ENCODE results near the gene CPPED1.

DNA sequence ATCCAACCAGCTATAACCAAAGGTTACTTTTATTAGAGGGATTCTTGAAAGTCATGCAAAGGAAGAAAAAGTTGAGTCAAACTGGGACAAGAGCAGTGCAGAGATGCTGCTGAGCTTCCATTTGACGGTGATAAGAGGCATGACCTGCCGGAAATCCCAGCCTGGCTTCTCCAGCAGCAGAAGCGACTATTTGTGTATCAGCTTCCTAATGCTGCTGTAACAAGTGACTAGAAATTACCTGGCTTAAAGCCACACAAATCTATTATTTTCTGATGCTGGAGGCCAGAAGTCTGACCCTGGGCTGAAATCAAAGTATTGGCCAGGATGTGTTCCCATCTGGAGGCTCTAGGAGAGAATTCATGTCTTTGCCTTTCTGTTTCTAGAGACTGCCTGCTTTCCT is 41.6 kb upstream of the CPPED1 start:
- TF ChIP-seq, protein P1, sequence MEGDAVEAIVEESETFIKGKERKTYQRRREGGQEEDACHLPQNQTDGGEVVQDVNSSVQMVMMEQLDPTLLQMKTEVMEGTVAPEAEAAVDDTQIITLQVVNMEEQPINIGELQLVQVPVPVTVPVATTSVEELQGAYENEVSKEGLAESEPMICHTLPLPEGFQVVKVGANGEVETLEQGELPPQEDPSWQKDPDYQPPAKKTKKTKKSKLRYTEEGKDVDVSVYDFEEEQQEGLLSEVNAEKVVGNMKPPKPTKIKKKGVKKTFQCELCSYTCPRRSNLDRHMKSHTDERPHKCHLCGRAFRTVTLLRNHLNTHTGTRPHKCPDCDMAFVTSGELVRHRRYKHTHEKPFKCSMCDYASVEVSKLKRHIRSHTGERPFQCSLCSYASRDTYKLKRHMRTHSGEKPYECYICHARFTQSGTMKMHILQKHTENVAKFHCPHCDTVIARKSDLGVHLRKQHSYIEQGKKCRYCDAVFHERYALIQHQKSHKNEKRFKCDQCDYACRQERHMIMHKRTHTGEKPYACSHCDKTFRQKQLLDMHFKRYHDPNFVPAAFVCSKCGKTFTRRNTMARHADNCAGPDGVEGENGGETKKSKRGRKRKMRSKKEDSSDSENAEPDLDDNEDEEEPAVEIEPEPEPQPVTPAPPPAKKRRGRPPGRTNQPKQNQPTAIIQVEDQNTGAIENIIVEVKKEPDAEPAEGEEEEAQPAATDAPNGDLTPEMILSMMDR (IDR thresholded peaks at IDR 0.05; ENCODE audit: low read depth, low read length, missing input control) = no peak
- TF ChIP-seq, protein P2, sequence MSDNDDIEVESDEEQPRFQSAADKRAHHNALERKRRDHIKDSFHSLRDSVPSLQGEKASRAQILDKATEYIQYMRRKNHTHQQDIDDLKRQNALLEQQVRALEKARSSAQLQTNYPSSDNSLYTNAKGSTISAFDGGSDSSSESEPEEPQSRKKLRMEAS (IDR thresholded peaks at IDR 0.05) = no peak
- no peak for TF ChIP-seq TAF1 (conservative IDR thresholded peaks at IDR 0.05)
- TF ChIP-seq EGR1 (IDR thresholded peaks at IDR 0.05; ENCODE audit: low read depth in 2 of 2) = no peak
- no peak for TF ChIP-seq RAD21 (IDR thresholded peaks at IDR 0.05)
- no peak for TF ChIP-seq JUND (IDR thresholded peaks at IDR 0.05)
- no peak for TF ChIP-seq SP1 (IDR thresholded peaks at IDR 0.05)
- TF ChIP-seq HNF4A (conservative IDR thresholded peaks at IDR 0.05) = no peak
- TF ChIP-seq, protein P3, sequence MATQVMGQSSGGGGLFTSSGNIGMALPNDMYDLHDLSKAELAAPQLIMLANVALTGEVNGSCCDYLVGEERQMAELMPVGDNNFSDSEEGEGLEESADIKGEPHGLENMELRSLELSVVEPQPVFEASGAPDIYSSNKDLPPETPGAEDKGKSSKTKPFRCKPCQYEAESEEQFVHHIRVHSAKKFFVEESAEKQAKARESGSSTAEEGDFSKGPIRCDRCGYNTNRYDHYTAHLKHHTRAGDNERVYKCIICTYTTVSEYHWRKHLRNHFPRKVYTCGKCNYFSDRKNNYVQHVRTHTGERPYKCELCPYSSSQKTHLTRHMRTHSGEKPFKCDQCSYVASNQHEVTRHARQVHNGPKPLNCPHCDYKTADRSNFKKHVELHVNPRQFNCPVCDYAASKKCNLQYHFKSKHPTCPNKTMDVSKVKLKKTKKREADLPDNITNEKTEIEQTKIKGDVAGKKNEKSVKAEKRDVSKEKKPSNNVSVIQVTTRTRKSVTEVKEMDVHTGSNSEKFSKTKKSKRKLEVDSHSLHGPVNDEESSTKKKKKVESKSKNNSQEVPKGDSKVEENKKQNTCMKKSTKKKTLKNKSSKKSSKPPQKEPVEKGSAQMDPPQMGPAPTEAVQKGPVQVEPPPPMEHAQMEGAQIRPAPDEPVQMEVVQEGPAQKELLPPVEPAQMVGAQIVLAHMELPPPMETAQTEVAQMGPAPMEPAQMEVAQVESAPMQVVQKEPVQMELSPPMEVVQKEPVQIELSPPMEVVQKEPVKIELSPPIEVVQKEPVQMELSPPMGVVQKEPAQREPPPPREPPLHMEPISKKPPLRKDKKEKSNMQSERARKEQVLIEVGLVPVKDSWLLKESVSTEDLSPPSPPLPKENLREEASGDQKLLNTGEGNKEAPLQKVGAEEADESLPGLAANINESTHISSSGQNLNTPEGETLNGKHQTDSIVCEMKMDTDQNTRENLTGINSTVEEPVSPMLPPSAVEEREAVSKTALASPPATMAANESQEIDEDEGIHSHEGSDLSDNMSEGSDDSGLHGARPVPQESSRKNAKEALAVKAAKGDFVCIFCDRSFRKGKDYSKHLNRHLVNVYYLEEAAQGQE (IDR thresholded peaks at IDR 0.05) = no peak
- TF ChIP-seq, protein P4, sequence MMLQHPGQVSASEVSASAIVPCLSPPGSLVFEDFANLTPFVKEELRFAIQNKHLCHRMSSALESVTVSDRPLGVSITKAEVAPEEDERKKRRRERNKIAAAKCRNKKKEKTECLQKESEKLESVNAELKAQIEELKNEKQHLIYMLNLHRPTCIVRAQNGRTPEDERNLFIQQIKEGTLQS (IDR thresholded peaks at IDR 0.05) = no peak
- TF ChIP-seq, protein P5, sequence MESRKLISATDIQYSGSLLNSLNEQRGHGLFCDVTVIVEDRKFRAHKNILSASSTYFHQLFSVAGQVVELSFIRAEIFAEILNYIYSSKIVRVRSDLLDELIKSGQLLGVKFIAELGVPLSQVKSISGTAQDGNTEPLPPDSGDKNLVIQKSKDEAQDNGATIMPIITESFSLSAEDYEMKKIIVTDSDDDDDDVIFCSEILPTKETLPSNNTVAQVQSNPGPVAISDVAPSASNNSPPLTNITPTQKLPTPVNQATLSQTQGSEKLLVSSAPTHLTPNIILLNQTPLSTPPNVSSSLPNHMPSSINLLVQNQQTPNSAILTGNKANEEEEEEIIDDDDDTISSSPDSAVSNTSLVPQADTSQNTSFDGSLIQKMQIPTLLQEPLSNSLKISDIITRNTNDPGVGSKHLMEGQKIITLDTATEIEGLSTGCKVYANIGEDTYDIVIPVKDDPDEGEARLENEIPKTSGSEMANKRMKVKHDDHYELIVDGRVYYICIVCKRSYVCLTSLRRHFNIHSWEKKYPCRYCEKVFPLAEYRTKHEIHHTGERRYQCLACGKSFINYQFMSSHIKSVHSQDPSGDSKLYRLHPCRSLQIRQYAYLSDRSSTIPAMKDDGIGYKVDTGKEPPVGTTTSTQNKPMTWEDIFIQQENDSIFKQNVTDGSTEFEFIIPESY (IDR thresholded peaks at IDR 0.05) = no peak
